ENCODE data around the gene SEMA5A.

DNA sequence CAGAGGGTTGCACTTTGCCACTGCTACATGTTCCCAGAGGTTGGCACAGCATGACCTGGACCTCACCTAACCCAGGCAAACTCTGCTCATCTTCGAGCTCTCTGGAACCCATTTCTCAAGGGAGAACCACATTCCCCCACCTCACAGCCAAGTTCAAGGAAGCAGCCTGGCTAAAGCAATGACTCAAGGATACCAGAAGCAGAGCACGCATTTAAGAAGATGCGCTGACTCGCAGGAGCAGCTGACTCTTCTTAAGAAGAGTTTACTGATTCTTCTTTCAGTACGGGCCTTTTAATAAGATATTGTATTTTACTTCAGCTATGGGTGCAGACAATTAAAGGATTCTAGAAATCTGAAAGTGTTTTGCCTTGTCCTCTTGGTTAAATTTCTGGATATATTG, 4.1 kb upstream of the SEMA5A start:
- TF ChIP-seq POLR2AphosphoS5 (IDR thresholded peaks at IDR 0.05; ENCODE audit: low read depth, low read length) (no peak), SIN3A (IDR thresholded peaks at IDR 0.05; ENCODE audit: borderline replicate concordance, insufficient read depth, low read depth, low read length) (no peak)
- TF ChIP-seq, protein P1, sequence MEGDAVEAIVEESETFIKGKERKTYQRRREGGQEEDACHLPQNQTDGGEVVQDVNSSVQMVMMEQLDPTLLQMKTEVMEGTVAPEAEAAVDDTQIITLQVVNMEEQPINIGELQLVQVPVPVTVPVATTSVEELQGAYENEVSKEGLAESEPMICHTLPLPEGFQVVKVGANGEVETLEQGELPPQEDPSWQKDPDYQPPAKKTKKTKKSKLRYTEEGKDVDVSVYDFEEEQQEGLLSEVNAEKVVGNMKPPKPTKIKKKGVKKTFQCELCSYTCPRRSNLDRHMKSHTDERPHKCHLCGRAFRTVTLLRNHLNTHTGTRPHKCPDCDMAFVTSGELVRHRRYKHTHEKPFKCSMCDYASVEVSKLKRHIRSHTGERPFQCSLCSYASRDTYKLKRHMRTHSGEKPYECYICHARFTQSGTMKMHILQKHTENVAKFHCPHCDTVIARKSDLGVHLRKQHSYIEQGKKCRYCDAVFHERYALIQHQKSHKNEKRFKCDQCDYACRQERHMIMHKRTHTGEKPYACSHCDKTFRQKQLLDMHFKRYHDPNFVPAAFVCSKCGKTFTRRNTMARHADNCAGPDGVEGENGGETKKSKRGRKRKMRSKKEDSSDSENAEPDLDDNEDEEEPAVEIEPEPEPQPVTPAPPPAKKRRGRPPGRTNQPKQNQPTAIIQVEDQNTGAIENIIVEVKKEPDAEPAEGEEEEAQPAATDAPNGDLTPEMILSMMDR (IDR thresholded peaks at IDR 0.05): no peak
- TF ChIP-seq, protein P2, sequence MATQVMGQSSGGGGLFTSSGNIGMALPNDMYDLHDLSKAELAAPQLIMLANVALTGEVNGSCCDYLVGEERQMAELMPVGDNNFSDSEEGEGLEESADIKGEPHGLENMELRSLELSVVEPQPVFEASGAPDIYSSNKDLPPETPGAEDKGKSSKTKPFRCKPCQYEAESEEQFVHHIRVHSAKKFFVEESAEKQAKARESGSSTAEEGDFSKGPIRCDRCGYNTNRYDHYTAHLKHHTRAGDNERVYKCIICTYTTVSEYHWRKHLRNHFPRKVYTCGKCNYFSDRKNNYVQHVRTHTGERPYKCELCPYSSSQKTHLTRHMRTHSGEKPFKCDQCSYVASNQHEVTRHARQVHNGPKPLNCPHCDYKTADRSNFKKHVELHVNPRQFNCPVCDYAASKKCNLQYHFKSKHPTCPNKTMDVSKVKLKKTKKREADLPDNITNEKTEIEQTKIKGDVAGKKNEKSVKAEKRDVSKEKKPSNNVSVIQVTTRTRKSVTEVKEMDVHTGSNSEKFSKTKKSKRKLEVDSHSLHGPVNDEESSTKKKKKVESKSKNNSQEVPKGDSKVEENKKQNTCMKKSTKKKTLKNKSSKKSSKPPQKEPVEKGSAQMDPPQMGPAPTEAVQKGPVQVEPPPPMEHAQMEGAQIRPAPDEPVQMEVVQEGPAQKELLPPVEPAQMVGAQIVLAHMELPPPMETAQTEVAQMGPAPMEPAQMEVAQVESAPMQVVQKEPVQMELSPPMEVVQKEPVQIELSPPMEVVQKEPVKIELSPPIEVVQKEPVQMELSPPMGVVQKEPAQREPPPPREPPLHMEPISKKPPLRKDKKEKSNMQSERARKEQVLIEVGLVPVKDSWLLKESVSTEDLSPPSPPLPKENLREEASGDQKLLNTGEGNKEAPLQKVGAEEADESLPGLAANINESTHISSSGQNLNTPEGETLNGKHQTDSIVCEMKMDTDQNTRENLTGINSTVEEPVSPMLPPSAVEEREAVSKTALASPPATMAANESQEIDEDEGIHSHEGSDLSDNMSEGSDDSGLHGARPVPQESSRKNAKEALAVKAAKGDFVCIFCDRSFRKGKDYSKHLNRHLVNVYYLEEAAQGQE (IDR thresholded peaks at IDR 0.05; ENCODE audit: insufficient read depth in 1 of 2, low read depth in 2 of 2, low read length in 1 of 2): no peak
